ENCODE results near the gene KIAA2012. TPM values are rescaled to one million over a fixed set of nuclear protein-coding genes. Genes with fewer than 3 reads are reported as not detected.

The KIAA2012 gene
- total and polyA plus RNA-seq, 4 donors = under 0.01 to 0.61 (median 0.42) TPM

DNA sequence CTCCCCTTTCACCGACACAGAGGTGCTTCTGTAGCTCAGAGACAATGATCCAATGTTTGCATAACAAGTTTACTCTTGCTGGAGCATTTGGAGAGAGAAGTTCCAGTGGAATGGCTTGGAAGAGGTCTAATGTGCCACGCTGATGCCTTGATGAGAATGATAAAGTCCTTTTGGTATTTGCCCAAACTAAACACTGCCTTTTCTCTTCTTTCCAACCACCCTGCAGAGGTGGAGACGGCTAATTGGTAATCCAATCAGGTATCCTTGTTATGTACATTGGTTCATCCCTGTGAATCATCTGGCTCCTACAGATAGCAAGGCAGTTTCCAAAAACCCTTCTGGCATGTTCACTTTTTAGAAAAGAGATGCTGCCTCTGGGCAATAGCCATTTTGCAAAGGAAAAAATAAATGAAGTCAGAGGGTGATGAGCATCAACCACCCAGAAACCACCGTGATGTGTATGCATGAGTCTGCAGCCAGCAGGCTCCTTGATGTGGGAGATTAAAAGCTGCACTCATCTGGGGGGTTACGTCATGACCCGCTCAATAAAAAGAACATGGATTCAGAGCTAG, 40.6 kb downstream of the KIAA2012 start:
- no peak overlapping the region for H3K4me3 ChIP-seq (ENCODE audit: low read depth in 1 of 3, low read length in 3 of 3)
- no peak overlapping the region for H3K27ac ChIP-seq (ENCODE audit: low read depth in 1 of 2, low read length in 2 of 2)
- H3K4me1 ChIP-seq (ENCODE audit: control insufficient read depth in 4 of 4, insufficient read depth in 4 of 4, low read length in 3 of 4) = peaks cover 3 to 24% (median 14%) of the 10 kb centered on the region in 4 donors
- DNase-seq (ENCODE audit: low spot score) = no peak
- no peaks in the 10 kb centered on the region for H3K9me3 ChIP-seq (ENCODE audit: control insufficient read depth in 4 of 4, low read length in 3 of 4)
- TF ChIP-seq, protein P1, sequence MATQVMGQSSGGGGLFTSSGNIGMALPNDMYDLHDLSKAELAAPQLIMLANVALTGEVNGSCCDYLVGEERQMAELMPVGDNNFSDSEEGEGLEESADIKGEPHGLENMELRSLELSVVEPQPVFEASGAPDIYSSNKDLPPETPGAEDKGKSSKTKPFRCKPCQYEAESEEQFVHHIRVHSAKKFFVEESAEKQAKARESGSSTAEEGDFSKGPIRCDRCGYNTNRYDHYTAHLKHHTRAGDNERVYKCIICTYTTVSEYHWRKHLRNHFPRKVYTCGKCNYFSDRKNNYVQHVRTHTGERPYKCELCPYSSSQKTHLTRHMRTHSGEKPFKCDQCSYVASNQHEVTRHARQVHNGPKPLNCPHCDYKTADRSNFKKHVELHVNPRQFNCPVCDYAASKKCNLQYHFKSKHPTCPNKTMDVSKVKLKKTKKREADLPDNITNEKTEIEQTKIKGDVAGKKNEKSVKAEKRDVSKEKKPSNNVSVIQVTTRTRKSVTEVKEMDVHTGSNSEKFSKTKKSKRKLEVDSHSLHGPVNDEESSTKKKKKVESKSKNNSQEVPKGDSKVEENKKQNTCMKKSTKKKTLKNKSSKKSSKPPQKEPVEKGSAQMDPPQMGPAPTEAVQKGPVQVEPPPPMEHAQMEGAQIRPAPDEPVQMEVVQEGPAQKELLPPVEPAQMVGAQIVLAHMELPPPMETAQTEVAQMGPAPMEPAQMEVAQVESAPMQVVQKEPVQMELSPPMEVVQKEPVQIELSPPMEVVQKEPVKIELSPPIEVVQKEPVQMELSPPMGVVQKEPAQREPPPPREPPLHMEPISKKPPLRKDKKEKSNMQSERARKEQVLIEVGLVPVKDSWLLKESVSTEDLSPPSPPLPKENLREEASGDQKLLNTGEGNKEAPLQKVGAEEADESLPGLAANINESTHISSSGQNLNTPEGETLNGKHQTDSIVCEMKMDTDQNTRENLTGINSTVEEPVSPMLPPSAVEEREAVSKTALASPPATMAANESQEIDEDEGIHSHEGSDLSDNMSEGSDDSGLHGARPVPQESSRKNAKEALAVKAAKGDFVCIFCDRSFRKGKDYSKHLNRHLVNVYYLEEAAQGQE (IDR thresholded peaks at IDR 0.05) = no peak
- TF ChIP-seq RAD21 (IDR thresholded peaks at IDR 0.05) = peak in 1 of 2 donors; percentile 7
- TF ChIP-seq NR2F2 (IDR thresholded peaks at IDR 0.05) = no peak
- TF ChIP-seq FOXA2 (IDR thresholded peaks at IDR 0.05) = peak; percentile 65
- no peak for TF ChIP-seq FOXA1 (IDR thresholded peaks at IDR 0.05)
- TF ChIP-seq, protein P2, sequence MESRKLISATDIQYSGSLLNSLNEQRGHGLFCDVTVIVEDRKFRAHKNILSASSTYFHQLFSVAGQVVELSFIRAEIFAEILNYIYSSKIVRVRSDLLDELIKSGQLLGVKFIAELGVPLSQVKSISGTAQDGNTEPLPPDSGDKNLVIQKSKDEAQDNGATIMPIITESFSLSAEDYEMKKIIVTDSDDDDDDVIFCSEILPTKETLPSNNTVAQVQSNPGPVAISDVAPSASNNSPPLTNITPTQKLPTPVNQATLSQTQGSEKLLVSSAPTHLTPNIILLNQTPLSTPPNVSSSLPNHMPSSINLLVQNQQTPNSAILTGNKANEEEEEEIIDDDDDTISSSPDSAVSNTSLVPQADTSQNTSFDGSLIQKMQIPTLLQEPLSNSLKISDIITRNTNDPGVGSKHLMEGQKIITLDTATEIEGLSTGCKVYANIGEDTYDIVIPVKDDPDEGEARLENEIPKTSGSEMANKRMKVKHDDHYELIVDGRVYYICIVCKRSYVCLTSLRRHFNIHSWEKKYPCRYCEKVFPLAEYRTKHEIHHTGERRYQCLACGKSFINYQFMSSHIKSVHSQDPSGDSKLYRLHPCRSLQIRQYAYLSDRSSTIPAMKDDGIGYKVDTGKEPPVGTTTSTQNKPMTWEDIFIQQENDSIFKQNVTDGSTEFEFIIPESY (IDR thresholded peaks at IDR 0.05) = no peak
- TF ChIP-seq GABPA (IDR thresholded peaks at IDR 0.05 in 1 of 2, conservative IDR thresholded peaks at IDR 0.05 in 1 of 2) = no peak
- no peak for TF ChIP-seq HNF4G (IDR thresholded peaks at IDR 0.05)
- peak in 1 of 2 donors; percentile 46 for TF ChIP-seq JUND (IDR thresholded peaks at IDR 0.05)
- TF ChIP-seq, protein P3, sequence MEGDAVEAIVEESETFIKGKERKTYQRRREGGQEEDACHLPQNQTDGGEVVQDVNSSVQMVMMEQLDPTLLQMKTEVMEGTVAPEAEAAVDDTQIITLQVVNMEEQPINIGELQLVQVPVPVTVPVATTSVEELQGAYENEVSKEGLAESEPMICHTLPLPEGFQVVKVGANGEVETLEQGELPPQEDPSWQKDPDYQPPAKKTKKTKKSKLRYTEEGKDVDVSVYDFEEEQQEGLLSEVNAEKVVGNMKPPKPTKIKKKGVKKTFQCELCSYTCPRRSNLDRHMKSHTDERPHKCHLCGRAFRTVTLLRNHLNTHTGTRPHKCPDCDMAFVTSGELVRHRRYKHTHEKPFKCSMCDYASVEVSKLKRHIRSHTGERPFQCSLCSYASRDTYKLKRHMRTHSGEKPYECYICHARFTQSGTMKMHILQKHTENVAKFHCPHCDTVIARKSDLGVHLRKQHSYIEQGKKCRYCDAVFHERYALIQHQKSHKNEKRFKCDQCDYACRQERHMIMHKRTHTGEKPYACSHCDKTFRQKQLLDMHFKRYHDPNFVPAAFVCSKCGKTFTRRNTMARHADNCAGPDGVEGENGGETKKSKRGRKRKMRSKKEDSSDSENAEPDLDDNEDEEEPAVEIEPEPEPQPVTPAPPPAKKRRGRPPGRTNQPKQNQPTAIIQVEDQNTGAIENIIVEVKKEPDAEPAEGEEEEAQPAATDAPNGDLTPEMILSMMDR (IDR thresholded peaks at IDR 0.05; ENCODE audit: low read depth, low read length, missing input control) = no peak
- TF ChIP-seq RXRA (IDR thresholded peaks at IDR 0.05) = peak in 1 of 2 donors; percentile 63
- no peak for TF ChIP-seq TAF1 (conservative IDR thresholded peaks at IDR 0.05)
- TF ChIP-seq, protein P4, sequence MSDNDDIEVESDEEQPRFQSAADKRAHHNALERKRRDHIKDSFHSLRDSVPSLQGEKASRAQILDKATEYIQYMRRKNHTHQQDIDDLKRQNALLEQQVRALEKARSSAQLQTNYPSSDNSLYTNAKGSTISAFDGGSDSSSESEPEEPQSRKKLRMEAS (IDR thresholded peaks at IDR 0.05) = no peak
- peak; percentile 35 for TF ChIP-seq YY1 (IDR thresholded peaks at IDR 0.05)
- no peak for TF ChIP-seq EGR1 (IDR thresholded peaks at IDR 0.05; ENCODE audit: low read depth in 2 of 2)
- TF ChIP-seq HNF4A (conservative IDR thresholded peaks at IDR 0.05) = peak; percentile 19 to 71
- no peak for TF ChIP-seq SP1 (IDR thresholded peaks at IDR 0.05)
- TF ChIP-seq, protein P5, sequence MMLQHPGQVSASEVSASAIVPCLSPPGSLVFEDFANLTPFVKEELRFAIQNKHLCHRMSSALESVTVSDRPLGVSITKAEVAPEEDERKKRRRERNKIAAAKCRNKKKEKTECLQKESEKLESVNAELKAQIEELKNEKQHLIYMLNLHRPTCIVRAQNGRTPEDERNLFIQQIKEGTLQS (IDR thresholded peaks at IDR 0.05) = no peak
- H3K27me3 ChIP-seq (ENCODE audit: control insufficient read depth in 4 of 4, insufficient read depth in 4 of 4, low read length in 3 of 4) = no peaks in the 10 kb centered on the region
- no peaks in the 10 kb centered on the region for H3K36me3 ChIP-seq (ENCODE audit: control insufficient read depth in 4 of 4, insufficient read depth in 3 of 4, low read depth in 1 of 4, low read length in 3 of 4)
- 50% methylated on average over 6 of the region's 6 CpGs for WGBS
- no peak overlapping the region for H3K9ac ChIP-seq (ENCODE audit: low read depth in 1 of 2, low read length in 2 of 2)
